HepG2 (cell line): ENCODE data around the gene LRRC45. TPM values are rescaled to one million over a fixed set of nuclear protein-coding genes. Genes with fewer than 3 reads are reported as not detected.

Experiments
- AHDC1 ChIP-seq: sonication (generic); formaldehyde crosslinking; IDR thresholded peaks from 2 replicates; pipeline ENCODE4 v1.5.1; 2020; ENCODE audit warnings: mild to moderate bottlenecking, missing genetic modification reagents, borderline replicate concordance
- ATF4 ChIP-seq, 2 experiments: fragments of 450-650 bp in 1 of 2; sonication (generic) in 1 of 2; formaldehyde crosslinking; IDR thresholded peaks; 2 replicates each; pipeline versions ENCODE4 v1.5.0 to v1.8.0; 2020 to 2022; ENCODE audit warnings: mild to moderate bottlenecking in 1 of 2, missing genetic modification reagents in 1 of 2
- BRD4 ChIP-seq: sonication (generic); formaldehyde crosslinking; IDR thresholded peaks from 2 replicates; pipeline ENCODE4 v1.4.0; 2020; ENCODE audit warnings: missing genetic modification reagents
- PAXIP1 ChIP-seq: sonication (generic); formaldehyde crosslinking; conservative IDR thresholded peaks from 2 replicates; pipeline ENCODE4 v1.4.0; 2020; ENCODE audit warnings: mild to moderate bottlenecking, missing genetic modification reagents, moderate library complexity
- PHB2 ChIP-seq: fragments of 450-650 bp; IDR thresholded peaks from 2 replicates; pipeline ENCODE4 v1.6.1; 2018; ENCODE audit not compliant: partially characterized antibody
- RFXAP ChIP-seq: sonication (generic); formaldehyde crosslinking; IDR thresholded peaks from 2 replicates; pipeline ENCODE4 v1.4.0; 2020; ENCODE audit warnings: missing genetic modification reagents, borderline replicate concordance
- RNF219 ChIP-seq: sonication (generic); formaldehyde crosslinking; IDR thresholded peaks from 2 replicates; pipeline ENCODE4 v1.5.0; 2020; ENCODE audit warnings: mild to moderate bottlenecking, missing genetic modification reagents
- RXRB ChIP-seq: IDR thresholded peaks from 2 replicates; pipeline ENCODE4 v1.6.1; 2016; ENCODE audit warnings: borderline replicate concordance, missing genetic modification reagents, missing compliant biosample characterization
- TGIF2 ChIP-seq: IDR thresholded peaks from 2 replicates; pipeline ENCODE4 v1.6.1; 2016; ENCODE audit warnings: control low read depth, missing compliant biosample characterization
- TOPORS ChIP-seq: sonication (generic); formaldehyde crosslinking; IDR thresholded peaks from 2 replicates; pipeline ENCODE4 v1.8.0; 2023; ENCODE audit warnings: mild to moderate bottlenecking, missing genetic modification reagents
- ZNF136 ChIP-seq: sonication (generic); formaldehyde crosslinking; IDR thresholded peaks from 2 replicates; pipeline ENCODE4 v1.8.1; 2022; ENCODE audit warnings: low read depth, mild to moderate bottlenecking, moderate library complexity, missing genetic modification reagents
- ZNF260 ChIP-seq: sonication (generic); formaldehyde crosslinking; IDR thresholded peaks from 2 replicates; pipeline ENCODE4 v1.4.0; 2020; ENCODE audit warnings: missing genetic modification reagents, low read depth, mild to moderate bottlenecking, borderline replicate concordance
- ZNF441 ChIP-seq: sonication (generic); formaldehyde crosslinking; IDR thresholded peaks from 2 replicates; pipeline ENCODE4 v1.7.0; 2021; ENCODE audit warnings: missing genetic modification reagents, borderline replicate concordance
- ZNF510 ChIP-seq: sonication (generic); formaldehyde crosslinking; IDR thresholded peaks from 2 replicates; pipeline ENCODE4 v1.4.0; 2020; ENCODE audit warnings: low read depth, mild to moderate bottlenecking, missing genetic modification reagents
- ZNF660 ChIP-seq: sonication (generic); formaldehyde crosslinking; IDR thresholded peaks from 2 replicates; pipeline ENCODE4 v1.5.1; 2020; ENCODE audit warnings: mild to moderate bottlenecking, low read depth, missing genetic modification reagents, borderline replicate concordance
- polyA plus RNA-seq, 8 experiments: library from polyadenylated mRNA; depleted of rRNA in 3 of 8; stranded (reverse) in 7 of 8; unstranded in 1 of 8; fragments of >200 nt; fragmentation: Illumina TruSeq in 4 of 8; extraction: Trizol in 4 of 8; gene quantifications; 2 replicates each; pipeline versions ENCODE4 v1.2.1 to v1.2.3, GENCODE V29; 2011 to 2016; ENCODE audit warnings: low read depth in 4 of 8, missing spikeins in 1 of 8, mixed read lengths in 1 of 8; ENCODE audit not compliant: insufficient read depth in 1 of 8
- total RNA-seq, 5 experiments: library from RNA; depleted of rRNA; stranded (reverse); fragments of >200 nt; fragmentation: Illumina TruSeq; extraction: Trizol; gene quantifications; 2 replicates each; pipeline ENCODE4 v1.2.3, GENCODE V29; 2016; ENCODE audit warnings: low read depth in 1 of 5

The LRRC45 gene
- total and polyA plus RNA-seq, 2 of the 13 experiments (the other 11 are each of a cell fraction or from before 2014, with no cell fraction given): 11.6 to 48.1 TPM

DNA sequence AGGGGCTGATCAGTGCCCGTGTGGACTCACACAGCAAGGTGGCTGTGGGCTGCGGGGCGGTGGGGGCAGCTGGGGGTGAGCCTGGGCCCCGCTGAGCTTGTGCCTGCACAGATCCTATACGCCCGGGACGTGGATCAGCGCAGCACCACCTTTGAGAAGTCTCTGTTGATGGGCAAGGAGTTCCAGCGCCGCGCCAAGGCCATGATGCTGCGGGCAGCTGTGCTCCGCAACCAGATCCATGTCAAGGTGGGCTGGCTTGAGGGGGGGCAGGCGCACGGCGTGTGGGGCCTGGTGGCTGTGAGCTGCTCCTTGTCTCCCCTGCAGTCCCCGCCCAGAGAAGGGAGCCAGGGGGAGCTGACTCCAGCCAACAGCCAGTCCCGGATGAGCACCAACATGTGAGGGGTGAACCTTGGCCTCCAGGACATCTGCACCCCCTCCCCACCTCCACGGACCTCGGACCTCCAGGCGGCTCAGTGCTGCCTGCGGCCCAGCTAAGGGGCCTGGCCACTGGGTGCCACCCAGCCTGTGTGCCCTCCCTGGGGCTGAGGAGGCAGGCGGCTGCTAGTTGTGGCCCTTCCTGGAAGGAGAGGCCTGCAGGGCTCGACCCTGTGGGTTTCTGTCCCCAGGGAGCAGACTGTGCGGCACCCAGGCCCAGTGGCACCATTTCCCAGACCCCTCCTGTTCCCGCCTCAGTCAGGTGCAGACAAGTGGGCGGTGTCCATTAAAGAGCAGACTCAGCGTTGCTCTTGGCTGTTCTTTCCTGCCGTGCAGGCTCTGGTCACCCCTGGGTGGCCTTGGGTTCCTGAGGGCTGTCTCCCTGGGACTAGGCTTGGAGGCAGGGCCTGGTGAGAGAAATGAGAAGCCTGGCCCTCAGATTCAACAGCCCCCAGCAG lies 33.9 kb downstream of the LRRC45 start (continued):
- no peak for TF ChIP-seq BRD4 (CRISPR knock-in tag)
- TF ChIP-seq ZNF260 (CRISPR knock-in tag): no peak
- TF ChIP-seq RFXAP (CRISPR knock-in tag): 0 out of 2 replicates have a peak, but pooled peaks have one; percentile 47
- peak; percentile 96 for TF ChIP-seq PAXIP1 (CRISPR knock-in tag)
- peak; percentile 83; the same call in 1 of the 2 replicates for TF ChIP-seq ZNF441
- no peak for TF ChIP-seq ZNF660 (CRISPR knock-in tag)
- no peak for TF ChIP-seq RNF219 (CRISPR knock-in tag)
- peak; percentile 79; the same call in 1 of the 2 replicates for TF ChIP-seq AHDC1
- TF ChIP-seq ZNF136 (CRISPR knock-in tag): no peak; the same call in 1 of the 2 replicates
- TF ChIP-seq ZNF510 (CRISPR knock-in tag): no peak
- no peak for TF ChIP-seq PHB2
- TF ChIP-seq ATF4 (CRISPR knock-in tag; IDR thresholded peaks at IDR 0.05): no peak
- no peak for TF ChIP-seq TOPORS (CRISPR knock-in tag)
- TF ChIP-seq RXRB (CRISPR knock-in tag): peak; percentile 71
- peak; percentile 64; the same call in 1 of the 2 replicates for TF ChIP-seq TGIF2 (CRISPR knock-in tag)
